HepG2 (cell line): ENCODE data around the gene DLG1. TPM values are rescaled to one million over a fixed set of nuclear protein-coding genes. Genes with fewer than 3 reads are reported as not detected.
A peak's percentile ranks its signal among the peaks of the same experiment; 100 is the strongest.

Experiments
- CTCF ChIP-seq: sonication (generic); formaldehyde crosslinking; IDR thresholded peaks from 2 replicates; pipeline ENCODE4 v1.5.0; 2020; ENCODE audit warnings: mild to moderate bottlenecking, missing genetic modification reagents, moderate library complexity
- DNMT1 ChIP-seq: sonication (generic); formaldehyde crosslinking; IDR thresholded peaks from 2 replicates; pipeline ENCODE4 v1.5.1; 2020; ENCODE audit warnings: mild to moderate bottlenecking, missing genetic modification reagents
- FOSL1 ChIP-seq: sonication (generic); formaldehyde crosslinking; IDR thresholded peaks from 2 replicates; pipeline ENCODE4 v1.9.0; 2021; ENCODE audit warnings: missing genetic modification reagents, borderline replicate concordance
- GPBP1L1 ChIP-seq: sonication (generic); formaldehyde crosslinking; IDR thresholded peaks from 2 replicates; pipeline ENCODE4 v1.5.0; 2020; ENCODE audit warnings: mild to moderate bottlenecking, missing genetic modification reagents
- HCFC1 ChIP-seq: fragments of 150-350 bp; IDR thresholded peaks from 2 replicates; pipeline ENCODE4 v1.6.1; 2014; ENCODE audit warnings: low read depth, low read length
- MLX ChIP-seq: IDR thresholded peaks from 2 replicates; pipeline ENCODE4 v1.6.1; 2016
- MXD4 ChIP-seq: IDR thresholded peaks from 2 replicates; pipeline ENCODE4 v1.6.1; 2016; ENCODE audit warnings: mild to moderate bottlenecking, missing biosample characterization, missing genetic modification reagents
- NR2F6 ChIP-seq, 2 experiments: IDR thresholded peaks; 2 replicates each; pipeline ENCODE4 v1.6.1; 2016; ENCODE audit warnings: antibody characterized with exemption in 1 of 2, mild to moderate bottlenecking in 1 of 2
- PAWR ChIP-seq: sonication (generic); formaldehyde crosslinking; IDR thresholded peaks from 2 replicates; pipeline ENCODE4 v1.4.0; 2020; ENCODE audit warnings: missing genetic modification reagents, mild to moderate bottlenecking, borderline replicate concordance
- PRMT3 ChIP-seq: sonication (generic); formaldehyde crosslinking; IDR thresholded peaks from 2 replicates; pipeline ENCODE4 v1.8.1; 2022; ENCODE audit warnings: low read depth, mild to moderate bottlenecking, moderate library complexity, missing genetic modification reagents, borderline replicate concordance
- RFXANK ChIP-seq: IDR thresholded peaks from 2 replicates; pipeline ENCODE4 v1.6.1; 2016
- RNF219 ChIP-seq: sonication (generic); formaldehyde crosslinking; IDR thresholded peaks from 2 replicates; pipeline ENCODE4 v1.5.0; 2020; ENCODE audit warnings: mild to moderate bottlenecking, missing genetic modification reagents
- SAP130 ChIP-seq: IDR thresholded peaks from 2 replicates; pipeline ENCODE4 v1.6.1; 2016; ENCODE audit warnings: low read depth
- SOX5 ChIP-seq: IDR thresholded peaks from 2 replicates; pipeline ENCODE4 v1.6.1; 2016; ENCODE audit warnings: borderline replicate concordance
- TAF1 ChIP-seq: sonication (generic); formaldehyde crosslinking; IDR thresholded peaks from 2 replicates; pipeline ENCODE4 v1.4.0; 2020; ENCODE audit warnings: missing genetic modification reagents
- TGIF2 ChIP-seq: IDR thresholded peaks from 2 replicates; pipeline ENCODE4 v1.6.1; 2016; ENCODE audit warnings: control low read depth, missing compliant biosample characterization
- TOPORS ChIP-seq: sonication (generic); formaldehyde crosslinking; IDR thresholded peaks from 2 replicates; pipeline ENCODE4 v1.8.0; 2023; ENCODE audit warnings: mild to moderate bottlenecking, missing genetic modification reagents
- ZNF136 ChIP-seq: sonication (generic); formaldehyde crosslinking; IDR thresholded peaks from 2 replicates; pipeline ENCODE4 v1.8.1; 2022; ENCODE audit warnings: low read depth, mild to moderate bottlenecking, moderate library complexity, missing genetic modification reagents
- ZNF232 ChIP-seq: sonication (generic); formaldehyde crosslinking; IDR thresholded peaks from 2 replicates; pipeline ENCODE4 v1.4.0; 2020; ENCODE audit warnings: missing genetic modification reagents, borderline replicate concordance
- ZNF263 ChIP-seq: sonication (generic); formaldehyde crosslinking; IDR thresholded peaks from 2 replicates; pipeline ENCODE4 v1.4.0; 2020; ENCODE audit warnings: missing genetic modification reagents
- ZNF281 ChIP-seq: sonication (generic); formaldehyde crosslinking; IDR thresholded peaks from 2 replicates; pipeline ENCODE4 v1.4.0; 2020; ENCODE audit warnings: missing genetic modification reagents, borderline replicate concordance
- ZNF317 ChIP-seq: sonication (generic); formaldehyde crosslinking; IDR thresholded peaks from 2 replicates; pipeline ENCODE4 v1.5.0; 2020; ENCODE audit warnings: mild to moderate bottlenecking, missing genetic modification reagents
- ZNF569 ChIP-seq: sonication (generic); formaldehyde crosslinking; IDR thresholded peaks from 2 replicates; pipeline ENCODE4 v1.5.0; 2020; ENCODE audit warnings: mild to moderate bottlenecking, missing genetic modification reagents, moderate library complexity, borderline replicate concordance
- polyA plus RNA-seq, 8 experiments: library from polyadenylated mRNA; depleted of rRNA in 3 of 8; stranded (reverse) in 7 of 8; unstranded in 1 of 8; fragments of >200 nt; fragmentation: Illumina TruSeq in 4 of 8; extraction: Trizol in 4 of 8; gene quantifications; 2 replicates each; pipeline versions ENCODE4 v1.2.1 to v1.2.3, GENCODE V29; 2011 to 2016; ENCODE audit warnings: low read depth in 4 of 8, missing spikeins in 1 of 8, mixed read lengths in 1 of 8; ENCODE audit not compliant: insufficient read depth in 1 of 8
- total RNA-seq, 5 experiments: library from RNA; depleted of rRNA; stranded (reverse); fragments of >200 nt; fragmentation: Illumina TruSeq; extraction: Trizol; gene quantifications; 2 replicates each; pipeline ENCODE4 v1.2.3, GENCODE V29; 2016; ENCODE audit warnings: low read depth in 1 of 5

DLG1 gene
- total and polyA plus RNA-seq, 2 of the 13 experiments (the other 11 are each of a cell fraction or from before 2014, with no cell fraction given), result 30.5 to 104 TPM

GRCh38 chr3:197335428-197336132 lies 37.2 kb upstream of the DLG1 start (continued):
- TF ChIP-seq RNF219 (no peak), ZNF136 (no peak), TAF1 (CRISPR knock-in tag) (no peak), ZNF281 (no peak), RFXANK (CRISPR knock-in tag) (no peak), ZNF317 (no peak), MLX (CRISPR knock-in tag) (no peak), TGIF2 (CRISPR knock-in tag) (no peak), ZNF232 (no peak), MXD4 (CRISPR knock-in tag) (no peak), ZNF263 (CRISPR knock-in tag) (peak; percentile 65; the same call in 1 of the 2 replicates), PRMT3 (CRISPR knock-in tag) (no peak), HCFC1 (no peak), CTCF (CRISPR knock-in tag) (peak; percentile 30), NR2F6 (IDR thresholded peaks at IDR 0.05) (no peak), NR2F6 (CRISPR knock-in tag; IDR thresholded peaks at IDR 0.05) (0 out of 2 replicates have a peak, but pooled peaks have one; percentile 6), TOPORS (no peak), GPBP1L1 (no peak), SAP130 (CRISPR knock-in tag) (no peak), FOSL1 (no peak), ZNF569 (no peak), PAWR (CRISPR knock-in tag) (no peak), DNMT1 (CRISPR knock-in tag) (no peak), SOX5 (no peak)
